Right atrium auricular region (tissue), 2 donors: ENCODE results near the gene COX7A1. TPM values are rescaled to one million over a fixed set of nuclear protein-coding genes. Genes with fewer than 3 reads are reported as not detected.
"Not testable (repeated sequence)": the region's sequence is repeated elsewhere in the genome, so short reads cannot be mapped to it uniquely, and the experiment has no call there.

Experiments
- DNase-seq: peaks from one replicate; pipeline ENCODE4 v3.0.0-alpha.2; 2019; ENCODE audit warnings: low spot score
- H3K27ac ChIP-seq, 2 donors: fragments of 200-600 bp; sonication (generic); 1 replicate in 1 of 2; 2 replicates in 1 of 2; pipeline ENCODE4 v1.5.1; 2016 to 2019
- H3K27me3 ChIP-seq, 2 donors: fragments of 200-600 bp; sonication (generic); one replicate each; pipeline versions ENCODE4 v1.5.1 to v1.6.0; 2017 to 2019
- H3K36me3 ChIP-seq: fragments of 200-600 bp; sonication (generic); one replicate; pipeline ENCODE4 v1.5.1; 2016
- H3K4me1 ChIP-seq, 2 donors: fragments of 200-600 bp; sonication (generic); one replicate each; pipeline versions ENCODE4 v1.5.1 to v1.6.0; 2017 to 2019
- H3K4me3 ChIP-seq, 2 donors: fragments of 200-600 bp; sonication (generic); 1 replicate in 1 of 2; 2 replicates in 1 of 2; pipeline ENCODE4 v1.5.1; 2017 to 2019; ENCODE audit warnings: mild to moderate bottlenecking in 1 of 2, moderate library complexity in 1 of 2
- H3K9me3 ChIP-seq, 2 donors: fragments of 200-600 bp; sonication (generic); one replicate each; pipeline ENCODE4 v1.5.1; 2019
- CTCF ChIP-seq, 2 donors: fragments of 200-600 bp; sonication (generic); IDR thresholded peaks; one replicate each; pipeline ENCODE4 v1.5.1; 2019; ENCODE audit warnings: antibody characterized with exemption in 2 of 2
- total RNA-seq, 2 donors: library from RNA; depleted of rRNA; stranded (reverse); fragments of >200 nt; gene quantifications; one replicate each; pipeline ENCODE4 v1.1.0, GENCODE V29; 2016

The COX7A1 gene
- total RNA-seq, 2 donors from 2014 or later: 136 to 347 TPM

GRCh38 chr19:36182612-36183244 lies 30.5 kb upstream of the COX7A1 start:
- H3K4me3 ChIP-seq: no peak overlapping the region
- no peak for DNase-seq
- H3K36me3 ChIP-seq: no peaks in the 10 kb centered on the region
- TF ChIP-seq CTCF (IDR thresholded peaks at IDR 0.05): no peak
- peak overlapping the region; percentile 13 to 69 for H3K27ac ChIP-seq
- H3K4me1 ChIP-seq: no peaks in the 10 kb centered on the region
- H3K9me3 ChIP-seq: no peaks in the 10 kb centered on the region
- H3K27me3 ChIP-seq: no peaks in the 10 kb centered on the region

GRCh38 chr19:36179077-36179476 lies 26.8 kb upstream of the COX7A1 start:
- H3K27ac ChIP-seq, H3K9me3 ChIP-seq, H3K36me3 ChIP-seq, H3K27me3 ChIP-seq, DNase-seq, H3K4me1 ChIP-seq, H3K4me3 ChIP-seq: not testable (repeated sequence)

- H3K4me1 ChIP-seq: peaks cover 0 to 17% of the 10 kb centered on the region in 2 donors
- not testable (repeated sequence) for H3K36me3 ChIP-seq, H3K27me3 ChIP-seq, H3K9me3 ChIP-seq, H3K4me3 ChIP-seq, H3K27ac ChIP-seq, DNase-seq
Observed at GRCh38 chr19:36173846-36174245, 21.6 kb upstream of the COX7A1 start.

GRCh38 chr19:36172852-36173251 lies 20.6 kb upstream of the COX7A1 start:
- Histone ChIP-seq H3K4me3 (no peak overlapping the region), H3K4me1 (peaks cover 0 to 19% of the 10 kb centered on the region in 2 donors), H3K9me3 (no peaks in the 10 kb centered on the region), H3K36me3 (no peaks in the 10 kb centered on the region), H3K27ac (no peak overlapping the region), H3K27me3 (no peaks in the 10 kb centered on the region)
- no peak for DNase-seq
- TF ChIP-seq CTCF (IDR thresholded peaks at IDR 0.05): no peak

- no peaks in the 10 kb centered on the region for H3K9me3 ChIP-seq
- H3K4me1 ChIP-seq: peaks cover 0 to 19% of the 10 kb centered on the region in 2 donors
- no peak for TF ChIP-seq CTCF (IDR thresholded peaks at IDR 0.05)
- H3K27me3 ChIP-seq: no peaks in the 10 kb centered on the region
- no peak for DNase-seq
- peaks cover 5% of the 10 kb centered on the region for H3K36me3 ChIP-seq
- peak overlapping the region; percentile 13 to 60 for H3K27ac ChIP-seq
- no peak overlapping the region for H3K4me3 ChIP-seq
Observed at GRCh38 chr19:36169084-36169760, 17.0 kb upstream of the COX7A1 start.

GRCh38 chr19:36163813-36164212 lies 11.6 kb upstream of the COX7A1 start:
- no peak for TF ChIP-seq CTCF (IDR thresholded peaks at IDR 0.05)
- H3K9me3 ChIP-seq: no peaks in the 10 kb centered on the region
- DNase-seq: no peak

More at GRCh38 chr19:36163813-36164212, 11.6 kb upstream of the COX7A1 start:
- peaks cover 5% of the 10 kb centered on the region for H3K36me3 ChIP-seq
- H3K4me1 ChIP-seq: peaks cover 0 to 3% of the 10 kb centered on the region in 2 donors
- no peak overlapping the region for H3K27ac ChIP-seq
- H3K4me3 ChIP-seq: no peak overlapping the region
- H3K27me3 ChIP-seq: no peaks in the 10 kb centered on the region
